ENCODE measurements around the gene EPHA3. TPM values are rescaled to one million over a fixed set of nuclear protein-coding genes. Genes with fewer than 3 reads are reported as not detected.

The EPHA3 gene
- total RNA-seq, 4 donors from 2014 or later = 13.1 to 25.8 (median 21.2) TPM

DNA sequence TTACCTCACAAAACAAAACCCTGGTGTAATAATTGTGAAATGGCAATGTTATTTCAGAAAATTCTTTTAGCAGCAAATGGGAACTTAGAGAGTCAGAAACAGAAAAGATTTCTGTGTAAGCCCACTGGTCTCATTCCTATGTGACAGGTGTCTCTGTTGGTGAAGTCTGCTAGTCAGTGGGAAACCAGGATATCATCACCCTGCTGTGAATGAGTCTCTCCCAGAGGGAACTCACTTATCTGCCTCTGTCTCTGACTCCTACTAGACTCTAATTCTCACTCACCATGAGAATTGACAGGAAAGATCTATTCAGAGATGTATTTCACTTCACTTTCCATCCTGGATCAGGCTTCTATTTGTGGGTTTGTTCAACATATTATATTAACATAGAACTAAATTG lies 266.0 kb downstream of the EPHA3 start:
- TF ChIP-seq EP300 (IDR thresholded peaks at IDR 0.05) (no peak), POLR2AphosphoS5 (IDR thresholded peaks at IDR 0.05) (no peak), POLR2A (IDR thresholded peaks at IDR 0.05; ENCODE audit: low read depth) (no peak)
- TF ChIP-seq, protein P1, sequence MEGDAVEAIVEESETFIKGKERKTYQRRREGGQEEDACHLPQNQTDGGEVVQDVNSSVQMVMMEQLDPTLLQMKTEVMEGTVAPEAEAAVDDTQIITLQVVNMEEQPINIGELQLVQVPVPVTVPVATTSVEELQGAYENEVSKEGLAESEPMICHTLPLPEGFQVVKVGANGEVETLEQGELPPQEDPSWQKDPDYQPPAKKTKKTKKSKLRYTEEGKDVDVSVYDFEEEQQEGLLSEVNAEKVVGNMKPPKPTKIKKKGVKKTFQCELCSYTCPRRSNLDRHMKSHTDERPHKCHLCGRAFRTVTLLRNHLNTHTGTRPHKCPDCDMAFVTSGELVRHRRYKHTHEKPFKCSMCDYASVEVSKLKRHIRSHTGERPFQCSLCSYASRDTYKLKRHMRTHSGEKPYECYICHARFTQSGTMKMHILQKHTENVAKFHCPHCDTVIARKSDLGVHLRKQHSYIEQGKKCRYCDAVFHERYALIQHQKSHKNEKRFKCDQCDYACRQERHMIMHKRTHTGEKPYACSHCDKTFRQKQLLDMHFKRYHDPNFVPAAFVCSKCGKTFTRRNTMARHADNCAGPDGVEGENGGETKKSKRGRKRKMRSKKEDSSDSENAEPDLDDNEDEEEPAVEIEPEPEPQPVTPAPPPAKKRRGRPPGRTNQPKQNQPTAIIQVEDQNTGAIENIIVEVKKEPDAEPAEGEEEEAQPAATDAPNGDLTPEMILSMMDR (IDR thresholded peaks at IDR 0.05) = no peak
- Histone ChIP-seq H3K27ac (replicated peaks in 1 of 4) (no peak overlapping the region), H3K36me3 (no peaks in the 10 kb centered on the region), H3K4me1 (peaks cover 0 to 6% (median 0%) of the 10 kb centered on the region in 4 donors), H3K4me3 (no peak overlapping the region), H3K27me3 (no peaks in the 10 kb centered on the region), H3K9me3 (peaks cover 0 to 3% (median 0%) of the 10 kb centered on the region in 4 donors)
- DNase-seq (ENCODE audit: extremely low spot score) = no peak
- intact Hi-C loops (cut with DNase I) = no loop called here

DNA sequence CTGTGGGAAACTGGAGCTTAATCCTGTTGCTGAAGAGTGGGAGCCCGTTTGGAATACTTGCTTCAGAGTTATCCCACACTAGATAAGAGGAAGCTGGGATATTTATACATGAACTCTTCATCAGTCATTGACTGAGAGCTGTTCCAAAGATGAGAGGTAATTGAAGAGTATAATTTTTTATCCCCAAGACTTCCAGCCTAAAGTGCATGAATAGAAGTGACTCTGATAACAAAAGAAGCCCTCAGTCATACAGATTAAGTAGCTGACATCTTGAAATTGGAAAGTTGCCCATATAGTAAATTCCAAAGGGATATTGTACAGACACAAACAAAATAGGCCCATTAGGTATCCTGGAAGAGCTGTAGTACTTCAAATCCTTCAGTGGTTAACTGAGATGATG lies 268.0 kb downstream of the EPHA3 start:
- intact Hi-C loops (cut with DNase I) = no loop called here
- H3K36me3 ChIP-seq = no peaks in the 10 kb centered on the region
- H3K27ac ChIP-seq (replicated peaks in 1 of 4) = no peak overlapping the region
- no peaks in the 10 kb centered on the region for H3K27me3 ChIP-seq
- no peak for DNase-seq (ENCODE audit: extremely low spot score)
- H3K4me1 ChIP-seq = peaks cover 0 to 6% (median 0%) of the 10 kb centered on the region in 4 donors
- H3K9me3 ChIP-seq = no peaks in the 10 kb centered on the region
- TF ChIP-seq POLR2AphosphoS5 (IDR thresholded peaks at IDR 0.05) (no peak), POLR2A (IDR thresholded peaks at IDR 0.05; ENCODE audit: low read depth) (no peak), EP300 (IDR thresholded peaks at IDR 0.05) (no peak)
- TF ChIP-seq, protein P1 (IDR thresholded peaks at IDR 0.05) = no peak
- WGBS = 60% methylated on average over 1 of the region's 1 CpG
- no peak overlapping the region for H3K4me3 ChIP-seq

DNA sequence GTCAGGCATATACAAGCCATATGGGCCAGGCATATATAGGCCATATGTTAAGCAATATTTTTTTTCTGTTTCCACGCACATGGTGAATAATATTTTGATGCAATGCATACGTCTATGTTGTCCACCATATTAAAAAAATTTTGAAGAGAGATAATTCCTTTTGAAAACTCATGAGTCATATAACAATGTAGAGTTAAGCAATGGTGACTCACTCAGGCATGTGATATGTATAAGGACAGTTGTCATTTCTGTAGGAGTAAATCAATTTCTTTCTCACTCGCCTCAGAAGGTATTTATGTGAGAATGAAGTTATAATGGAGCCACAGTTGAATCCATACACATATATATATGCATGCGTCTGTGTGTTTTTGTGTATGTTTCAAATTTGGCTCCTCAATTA lies 272.6 kb downstream of the EPHA3 start:
- TF ChIP-seq POLR2AphosphoS5 (IDR thresholded peaks at IDR 0.05) (no peak), EP300 (IDR thresholded peaks at IDR 0.05) (no peak), POLR2A (IDR thresholded peaks at IDR 0.05; ENCODE audit: low read depth) (no peak)
- 91% methylated on average over 4 of the region's 4 CpGs for WGBS
- no peak for DNase-seq (ENCODE audit: extremely low spot score)
- Histone ChIP-seq H3K27me3 (no peaks in the 10 kb centered on the region), H3K4me1 (no peaks in the 10 kb centered on the region), H3K4me3 (no peak overlapping the region), H3K9me3 (no peaks in the 10 kb centered on the region), H3K27ac (replicated peaks in 1 of 4) (no peak overlapping the region), H3K36me3 (no peaks in the 10 kb centered on the region)
- intact Hi-C loops (cut with DNase I) = no loop called here

DNA sequence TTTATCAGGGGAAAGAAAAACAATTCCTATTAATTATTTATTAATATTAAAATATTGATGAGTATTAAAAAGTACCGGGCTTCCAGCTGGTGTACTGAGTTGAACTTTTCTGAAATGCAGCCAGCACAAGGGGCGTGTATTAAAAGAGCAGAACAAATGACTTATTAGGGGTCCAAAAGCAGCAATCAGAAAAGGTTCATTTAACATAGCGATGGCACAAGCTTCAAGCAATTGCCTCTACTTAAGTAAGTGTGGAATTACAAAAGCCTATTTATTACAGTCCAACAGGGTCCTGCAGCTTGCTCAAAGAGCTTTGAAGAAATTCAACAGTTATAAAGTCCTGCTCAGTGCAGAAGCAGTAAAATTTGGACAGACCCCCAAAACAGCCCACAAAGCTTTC lies 285.6 kb downstream of the EPHA3 start:
- H3K27ac ChIP-seq (replicated peaks in 1 of 4) = no peak overlapping the region
- 68% methylated on average over 3 of the region's 3 CpGs for WGBS
- no peaks in the 10 kb centered on the region for H3K27me3 ChIP-seq
- no peak for DNase-seq (ENCODE audit: extremely low spot score)
- H3K4me1 ChIP-seq = no peaks in the 10 kb centered on the region
- no peaks in the 10 kb centered on the region for H3K36me3 ChIP-seq
- H3K4me3 ChIP-seq = no peak overlapping the region
- TF ChIP-seq EP300 (IDR thresholded peaks at IDR 0.05) (no peak), POLR2AphosphoS5 (IDR thresholded peaks at IDR 0.05) (no peak), POLR2A (IDR thresholded peaks at IDR 0.05; ENCODE audit: low read depth) (no peak)
- TF ChIP-seq, protein P1 (IDR thresholded peaks at IDR 0.05) = no peak
- intact Hi-C loops (cut with DNase I) = no loop called here
- no peaks in the 10 kb centered on the region for H3K9me3 ChIP-seq

DNA sequence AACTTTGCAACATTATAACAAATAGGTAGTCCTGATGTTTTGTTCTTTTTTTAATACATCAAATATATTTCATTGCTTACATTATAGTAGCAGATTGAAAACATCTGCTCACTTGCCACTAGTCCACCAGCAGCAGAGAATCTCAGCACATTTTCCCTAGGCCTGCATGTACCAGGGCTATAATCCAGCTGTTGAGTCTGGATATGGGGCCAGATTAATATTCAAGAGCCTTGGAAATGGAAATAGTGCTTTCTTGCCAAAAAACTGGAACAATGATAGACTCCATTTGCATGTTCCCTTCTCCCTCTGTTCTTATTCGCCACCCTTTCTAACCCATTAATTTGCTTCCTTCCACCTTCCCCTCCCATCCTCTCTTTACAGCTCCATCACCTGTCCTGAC lies 288.0 kb downstream of the EPHA3 start:
- H3K36me3 ChIP-seq = no peaks in the 10 kb centered on the region

More for the DNA sequence above, 288.0 kb downstream of the EPHA3 start:
- 67% methylated on average over 1 of the region's 1 CpG for WGBS
- no peak for DNase-seq (ENCODE audit: extremely low spot score)
- H3K27ac ChIP-seq (replicated peaks in 1 of 4) = no peak overlapping the region
- no peaks in the 10 kb centered on the region for H3K9me3 ChIP-seq
- H3K27me3 ChIP-seq = no peaks in the 10 kb centered on the region
- no peaks in the 10 kb centered on the region for H3K4me1 ChIP-seq
- intact Hi-C loops (cut with DNase I) = no loop called here
- no peak overlapping the region for H3K4me3 ChIP-seq
- TF ChIP-seq EP300 (IDR thresholded peaks at IDR 0.05) = no peak
- no peak for TF ChIP-seq POLR2A (IDR thresholded peaks at IDR 0.05; ENCODE audit: low read depth)
- TF ChIP-seq, protein P1 (IDR thresholded peaks at IDR 0.05) = no peak
- no peak for TF ChIP-seq POLR2AphosphoS5 (IDR thresholded peaks at IDR 0.05)
